ES-I3 (cell line): ENCODE measurements around the gene LCN6.
"Not testable (repeated sequence)": the region's sequence is repeated elsewhere in the genome, so short reads cannot be mapped to it uniquely, and the experiment has no call there.

Experiments used
- H3K36me3 ChIP-seq: 2 replicates; pipeline ENCODE4 v1.6.1; 2013; ENCODE audit warnings: mild to moderate bottlenecking, low read length, control low read depth, moderate library complexity; ENCODE audit not compliant: insufficient read depth
- H3K4me1 ChIP-seq: 2 replicates; pipeline ENCODE4 v1.6.1; 2013; ENCODE audit warnings: mild to moderate bottlenecking, control low read depth, low read length; ENCODE audit not compliant: insufficient read depth
- H3K9ac ChIP-seq: 2 replicates; pipeline ENCODE4 v1.6.1; 2013; ENCODE audit warnings: low read depth, mild to moderate bottlenecking, low read length, moderate library complexity
- H3K9me3 ChIP-seq: 2 replicates; pipeline ENCODE4 v1.6.1; 2013; ENCODE audit warnings: mild to moderate bottlenecking, low read length, moderate library complexity; ENCODE audit not compliant: control insufficient read depth, insufficient read depth

Gene LCN6

DNA sequence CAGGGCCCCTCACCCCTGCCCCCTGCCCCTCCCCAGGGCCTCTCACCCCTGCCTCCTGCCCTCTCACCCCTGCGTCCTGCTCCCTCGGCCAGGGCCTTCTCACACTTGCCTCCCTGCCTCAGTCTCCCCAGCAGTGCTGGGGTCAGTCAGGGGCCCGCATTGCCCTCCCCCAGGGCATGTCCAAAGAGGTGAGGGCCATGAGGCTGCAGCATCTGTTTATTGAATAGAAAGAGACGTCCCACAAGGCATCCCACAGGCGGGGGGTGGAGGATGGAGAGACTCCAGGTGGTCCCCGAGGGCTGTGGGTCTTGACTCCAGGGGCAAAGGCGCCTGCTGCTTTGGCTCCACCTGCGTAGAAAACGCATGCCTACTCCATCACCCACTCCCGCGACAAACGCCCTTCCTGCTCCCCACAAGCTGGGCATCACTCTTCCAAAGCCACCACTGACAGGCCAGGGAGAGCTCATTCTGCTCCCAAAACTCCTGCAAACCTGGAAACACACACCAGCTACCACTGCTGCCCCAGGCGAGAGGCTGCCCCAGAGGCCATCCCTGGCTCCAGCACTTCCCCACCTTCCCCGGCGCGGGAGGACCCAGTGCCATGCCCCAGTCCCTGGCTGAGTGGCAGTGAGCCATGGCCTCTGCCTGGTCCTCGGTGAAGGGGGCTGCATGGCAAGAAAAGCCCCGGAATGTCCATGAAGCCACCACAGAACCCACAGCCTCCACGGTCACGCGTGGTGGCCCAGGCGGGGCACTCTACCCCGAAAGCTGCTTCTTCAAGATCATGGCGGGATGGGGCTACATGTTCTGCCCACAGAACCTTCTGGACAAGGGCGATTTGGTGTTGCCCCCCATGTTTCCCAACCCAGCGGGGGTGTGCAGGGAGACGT, 11.4 kb upstream of the LCN6 start:
- no peaks in the 10 kb centered on the region for H3K9me3 ChIP-seq
- H3K4me1 ChIP-seq = peaks cover 15% of the 10 kb centered on the region; the same call in 1 of the 2 replicates
- H3K36me3 ChIP-seq = no peaks in the 10 kb centered on the region
- no peak overlapping the region for H3K9ac ChIP-seq

DNA sequence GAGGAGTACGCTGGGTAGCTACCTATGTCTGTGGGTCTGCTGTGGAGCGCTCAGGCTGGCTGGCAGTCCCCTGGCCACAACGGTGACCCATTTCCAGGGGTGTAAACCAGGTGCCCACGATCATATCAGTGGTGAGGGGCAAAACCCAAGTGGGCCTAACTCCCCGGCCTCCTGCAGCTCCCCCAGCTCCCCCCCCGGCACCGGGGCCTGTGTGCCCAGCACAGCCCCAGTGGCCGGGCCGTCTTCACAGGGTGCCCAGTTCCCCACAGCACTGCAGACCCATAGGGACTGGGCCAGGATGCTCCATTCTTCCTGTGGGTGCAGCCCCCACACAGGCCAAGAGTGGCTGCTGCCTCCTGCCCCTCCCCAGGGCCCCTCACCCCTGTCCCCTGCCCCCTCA, 10.7 kb upstream of the LCN6 start:
- Histone ChIP-seq H3K36me3 (no peaks in the 10 kb centered on the region), H3K9ac (no peak overlapping the region), H3K9me3 (no peaks in the 10 kb centered on the region), H3K4me1 (peaks cover 12% of the 10 kb centered on the region; the same call in 1 of the 2 replicates)

DNA sequence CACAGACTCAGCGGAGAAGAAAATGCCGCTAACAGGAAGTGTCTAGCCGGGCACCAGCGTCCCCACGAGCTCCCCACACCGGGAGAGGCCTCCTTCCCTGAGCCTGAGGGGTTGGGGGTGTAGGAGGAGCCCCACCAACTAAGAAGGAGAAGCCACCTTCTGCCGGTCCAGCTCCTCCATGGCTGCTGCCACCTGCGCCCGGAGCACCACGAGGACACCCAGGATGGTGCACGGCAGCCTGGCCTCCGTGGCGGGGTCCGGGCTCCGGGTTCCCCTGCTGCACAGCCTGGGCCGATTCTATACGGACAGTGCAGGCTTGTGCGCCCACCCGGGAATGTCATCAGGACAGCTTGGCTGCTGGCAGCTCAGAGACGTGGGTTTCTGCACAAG, 9.4 kb upstream of the LCN6 start:
- H3K9me3 ChIP-seq = no peaks in the 10 kb centered on the region
- H3K9ac ChIP-seq = no peak overlapping the region
- no peaks in the 10 kb centered on the region for H3K36me3 ChIP-seq
- H3K4me1 ChIP-seq = peaks cover 6% of the 10 kb centered on the region; the same call in 1 of the 2 replicates

DNA sequence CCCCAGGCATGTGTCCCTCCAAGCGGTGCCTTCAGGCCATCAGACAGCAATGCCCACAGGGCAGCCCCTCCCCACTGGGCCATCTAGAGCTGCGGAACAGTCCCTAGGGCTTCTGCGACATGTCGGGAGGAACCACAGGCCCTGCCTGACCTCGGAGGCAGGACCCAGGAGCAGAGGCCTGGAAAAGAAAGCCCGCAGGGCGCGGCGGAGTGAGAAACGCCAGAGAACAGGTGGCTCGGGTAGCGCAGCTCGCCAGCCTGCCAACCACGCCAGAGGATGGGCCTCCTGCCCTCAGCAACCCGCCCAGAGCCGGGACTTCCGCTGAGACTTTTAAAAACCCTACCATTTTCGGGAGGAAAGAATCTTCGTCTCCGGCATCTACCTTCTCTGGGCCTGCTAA, 9.0 kb upstream of the LCN6 start:
- Histone ChIP-seq H3K4me1 (peaks cover 6% of the 10 kb centered on the region; the same call in 1 of the 2 replicates), H3K36me3 (no peaks in the 10 kb centered on the region), H3K9me3 (no peaks in the 10 kb centered on the region), H3K9ac (no peak overlapping the region)

DNA sequence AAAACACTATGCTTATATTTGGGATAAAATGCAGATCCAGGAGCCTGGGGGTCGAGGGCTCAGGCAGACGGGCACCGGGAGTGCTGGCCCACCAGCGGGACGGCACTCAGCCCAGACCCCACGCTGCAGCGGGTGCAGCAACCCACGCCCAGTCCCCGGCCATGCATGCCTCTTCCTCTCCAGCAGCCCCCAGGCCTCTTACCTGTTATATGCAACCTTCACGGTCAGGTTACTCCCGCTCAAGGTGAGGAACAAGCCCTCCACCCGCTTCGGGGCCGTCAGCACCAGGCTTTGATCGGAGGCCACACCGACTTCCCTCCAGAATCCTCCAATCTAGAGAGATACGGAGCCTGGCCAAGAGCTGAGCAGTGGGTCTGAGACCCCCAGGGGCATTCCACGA, 8.5 kb upstream of the LCN6 start:
- no peaks in the 10 kb centered on the region for H3K36me3 ChIP-seq
- no peaks in the 10 kb centered on the region; the same call in 1 of the 2 replicates for H3K9me3 ChIP-seq
- H3K4me1 ChIP-seq = peaks cover 6% of the 10 kb centered on the region; the same call in 1 of the 2 replicates
- no peak overlapping the region for H3K9ac ChIP-seq

DNA sequence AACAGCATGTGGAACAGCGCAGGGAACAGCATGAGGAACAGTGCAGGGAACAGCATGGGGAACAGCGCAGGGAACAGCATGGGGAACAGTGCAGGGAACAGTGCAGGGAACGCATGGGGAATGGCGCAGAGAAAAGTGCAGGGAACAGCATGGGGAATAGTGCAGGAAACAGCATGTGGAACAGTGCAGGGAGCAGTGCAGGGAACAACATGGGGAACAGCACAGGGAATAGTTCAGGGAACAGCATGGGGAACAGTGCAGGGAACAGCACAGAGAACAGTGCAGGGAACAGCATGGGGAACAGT, 7.8 kb upstream of the LCN6 start:
- Histone ChIP-seq H3K9me3 (peaks cover 3% of the 10 kb centered on the region; the same call in 1 of the 2 replicates), H3K9ac (no peak overlapping the region), H3K4me1 (peaks cover 4% of the 10 kb centered on the region; the same call in 1 of the 2 replicates), H3K36me3 (no peaks in the 10 kb centered on the region)

DNA sequence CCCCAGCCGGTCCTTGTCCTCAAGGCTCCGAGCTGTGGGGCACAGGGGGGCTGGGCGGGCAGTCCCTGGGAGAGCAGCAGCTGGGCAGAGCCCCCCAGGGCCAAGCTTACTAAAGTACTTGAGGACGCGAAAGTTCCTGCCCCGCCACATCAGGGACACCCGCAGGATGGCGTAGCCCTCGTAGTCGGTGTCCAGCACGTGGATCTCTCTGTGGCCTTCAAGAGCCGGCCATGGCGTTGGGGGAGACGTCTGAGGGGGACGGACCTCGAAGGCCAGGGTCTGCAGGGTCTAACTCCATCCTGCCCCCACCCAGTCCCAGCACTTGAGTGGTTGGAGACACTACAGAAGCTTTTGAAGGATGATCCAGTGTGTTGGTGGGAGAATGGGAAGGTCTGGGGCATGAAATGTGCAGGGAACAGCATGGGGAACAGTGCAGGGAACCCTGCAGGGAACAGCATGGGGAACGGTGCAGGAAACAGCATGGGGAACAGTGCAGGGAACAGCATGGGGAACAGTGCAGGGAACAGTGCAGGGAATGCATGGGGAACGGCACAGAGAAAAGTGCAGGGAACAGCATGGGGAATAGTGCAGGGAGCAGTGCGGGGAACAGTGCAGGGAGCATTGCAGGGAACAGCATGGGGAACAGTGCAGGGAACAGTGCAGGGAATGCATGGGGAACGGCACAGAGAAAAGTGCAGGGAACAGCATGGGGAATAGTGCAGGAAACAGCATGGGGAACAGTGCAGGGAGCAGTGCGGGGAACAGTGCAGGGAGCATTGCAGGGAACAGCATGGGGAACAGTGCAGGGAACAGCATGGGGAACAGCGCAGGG, 7.2 kb upstream of the LCN6 start:
- not testable (repeated sequence) for H3K4me1 ChIP-seq, H3K9ac ChIP-seq, H3K36me3 ChIP-seq, H3K9me3 ChIP-seq

DNA sequence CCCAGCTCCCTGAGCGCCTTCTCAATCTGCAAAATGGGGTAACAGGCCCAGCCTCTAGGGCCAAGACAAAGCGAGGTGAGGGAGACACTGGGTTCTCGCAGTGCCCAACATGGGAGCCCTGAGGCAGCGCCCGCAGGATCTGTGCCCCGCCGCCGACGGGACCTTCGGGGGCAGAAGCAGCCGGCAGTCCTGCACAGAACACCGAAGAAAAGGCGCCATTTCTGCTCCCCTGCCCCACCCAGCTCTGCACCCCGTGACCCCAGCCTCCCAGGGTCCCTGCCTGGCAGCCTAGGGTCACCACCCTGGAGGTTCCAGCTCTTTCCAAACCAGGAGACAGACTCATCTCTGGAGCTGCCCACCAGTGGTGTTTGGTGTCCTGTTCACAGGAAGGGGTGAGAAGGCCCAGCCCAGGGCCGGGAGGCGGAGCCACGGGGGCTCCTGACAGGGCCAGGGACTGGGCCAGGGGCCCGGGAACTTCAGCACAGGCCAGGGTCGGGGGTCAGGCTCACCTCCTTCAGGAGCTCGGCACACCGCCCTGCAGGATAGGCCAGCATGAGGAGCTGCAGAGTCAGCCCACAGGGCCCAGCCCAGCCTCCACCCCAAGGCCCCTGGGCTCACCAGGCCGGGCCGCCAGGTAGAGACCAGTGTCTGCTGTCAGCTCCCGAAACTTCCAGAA, 6.4 kb upstream of the LCN6 start:
- Histone ChIP-seq H3K36me3 (no peaks in the 10 kb centered on the region), H3K9me3 (peaks cover 3% of the 10 kb centered on the region; the same call in 1 of the 2 replicates), H3K9ac (no peak overlapping the region), H3K4me1 (no peaks in the 10 kb centered on the region)

DNA sequence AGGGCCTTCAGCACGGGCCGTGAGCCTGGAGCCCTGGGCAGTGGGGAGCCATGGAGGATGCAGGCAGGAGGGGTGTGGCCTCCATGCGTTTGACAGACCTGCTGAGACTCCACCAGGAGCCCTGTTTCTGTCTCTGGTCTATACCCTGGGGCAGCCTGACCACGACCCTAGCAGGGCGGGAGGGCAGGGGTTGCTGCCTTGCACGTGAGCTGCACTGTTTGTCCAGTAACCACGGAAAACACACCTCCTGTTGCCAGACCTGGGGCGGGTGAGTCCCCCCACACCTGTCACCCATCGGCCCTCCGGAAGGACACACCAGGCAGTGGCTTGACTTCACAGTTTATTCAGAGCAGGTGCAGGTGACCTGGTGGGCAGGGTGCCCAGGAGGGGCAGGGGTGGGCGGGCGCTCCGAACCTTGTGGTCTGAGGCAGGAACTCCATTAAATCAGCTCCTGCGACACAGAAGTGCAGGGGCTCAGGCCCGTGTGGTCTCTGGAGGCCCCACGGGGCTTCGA, 5.8 kb upstream of the LCN6 start:
- no peak overlapping the region for H3K9ac ChIP-seq
- H3K36me3 ChIP-seq = no peaks in the 10 kb centered on the region
- H3K4me1 ChIP-seq = no peaks in the 10 kb centered on the region
- H3K9me3 ChIP-seq = peaks cover 3% of the 10 kb centered on the region; the same call in 1 of the 2 replicates

DNA sequence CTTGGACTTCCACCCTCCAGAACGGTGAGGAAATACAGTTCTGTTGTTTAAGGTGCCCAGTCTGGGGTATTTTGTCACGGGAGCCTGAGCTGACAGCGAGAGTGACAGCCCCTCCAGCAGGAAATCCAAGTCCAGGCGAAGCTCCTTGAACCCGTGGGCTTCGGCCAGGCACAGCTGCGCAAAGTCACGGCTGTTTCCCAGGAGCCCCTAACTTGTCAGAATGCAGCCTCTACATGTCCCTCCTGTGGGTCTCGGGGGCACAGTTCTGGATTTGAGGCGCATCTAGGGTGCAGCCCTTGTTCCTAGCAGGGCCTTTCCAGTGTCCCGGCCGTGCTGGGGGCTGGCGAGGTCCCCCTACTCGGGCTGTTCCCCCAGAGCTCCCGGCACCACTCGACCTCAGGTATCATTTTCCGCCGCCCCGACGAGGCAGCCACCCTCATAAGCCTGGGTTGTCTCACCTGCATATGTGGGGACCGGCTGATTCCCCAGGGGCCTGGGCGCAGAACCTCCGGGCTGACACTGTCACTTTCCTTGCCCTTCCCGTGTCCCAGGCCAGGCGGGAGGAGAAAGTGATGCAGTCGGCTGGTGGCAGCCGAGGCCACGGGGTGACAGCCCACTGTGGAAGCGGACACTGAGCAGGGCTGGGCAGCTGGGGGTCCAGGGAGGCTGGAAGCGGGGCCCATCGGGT, 5.2 kb upstream of the LCN6 start:
- H3K9ac ChIP-seq = no peak overlapping the region
- H3K36me3 ChIP-seq = no peaks in the 10 kb centered on the region
- H3K4me1 ChIP-seq = no peaks in the 10 kb centered on the region
- peaks cover 3% of the 10 kb centered on the region; the same call in 1 of the 2 replicates for H3K9me3 ChIP-seq

DNA sequence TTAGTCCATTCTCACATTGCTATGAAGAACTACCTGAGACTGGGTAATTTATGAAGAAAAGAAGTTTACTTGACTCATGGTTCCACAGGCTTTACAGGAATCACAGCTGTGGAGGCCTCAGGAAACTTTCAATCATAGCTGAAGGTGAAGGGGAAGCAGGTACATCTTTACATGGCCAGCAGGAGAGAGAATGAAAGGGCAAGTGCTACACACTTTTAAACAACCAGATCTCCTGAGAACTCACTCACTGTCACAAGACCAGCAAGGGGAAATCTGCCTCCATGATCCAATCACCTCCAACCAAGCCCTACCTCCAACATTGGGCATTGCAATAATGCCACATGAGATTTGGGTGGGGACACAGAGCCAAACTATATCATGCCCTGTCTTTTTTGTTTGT, 3.5 kb upstream of the LCN6 start:
- H3K4me1 ChIP-seq = no peaks in the 10 kb centered on the region
- peaks cover 3% of the 10 kb centered on the region; the same call in 1 of the 2 replicates for H3K9me3 ChIP-seq
- H3K36me3 ChIP-seq = no peaks in the 10 kb centered on the region
- H3K9ac ChIP-seq = no peak overlapping the region

DNA sequence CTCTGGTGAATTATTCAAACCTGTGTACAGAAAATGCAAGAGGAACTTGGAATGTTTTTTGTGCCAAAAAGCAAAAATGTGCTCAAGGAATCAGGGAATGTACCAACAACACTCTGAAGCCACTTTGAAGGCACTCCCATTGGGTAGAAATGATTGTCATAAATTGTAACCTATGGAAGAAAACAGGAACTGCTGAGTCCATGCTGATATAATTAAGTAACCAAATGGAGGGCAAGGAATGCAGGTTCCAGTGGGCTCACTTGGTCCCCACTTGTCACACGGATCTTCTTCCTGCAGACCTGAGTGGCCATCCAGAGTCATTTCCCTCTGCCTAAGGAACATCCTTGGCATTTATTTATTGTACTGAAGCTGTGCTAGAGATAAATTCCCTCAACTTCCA, 2.9 kb upstream of the LCN6 start:
- Histone ChIP-seq H3K9me3 (peaks cover 3% of the 10 kb centered on the region; the same call in 1 of the 2 replicates), H3K36me3 (no peaks in the 10 kb centered on the region), H3K4me1 (no peaks in the 10 kb centered on the region), H3K9ac (no peak overlapping the region)

DNA sequence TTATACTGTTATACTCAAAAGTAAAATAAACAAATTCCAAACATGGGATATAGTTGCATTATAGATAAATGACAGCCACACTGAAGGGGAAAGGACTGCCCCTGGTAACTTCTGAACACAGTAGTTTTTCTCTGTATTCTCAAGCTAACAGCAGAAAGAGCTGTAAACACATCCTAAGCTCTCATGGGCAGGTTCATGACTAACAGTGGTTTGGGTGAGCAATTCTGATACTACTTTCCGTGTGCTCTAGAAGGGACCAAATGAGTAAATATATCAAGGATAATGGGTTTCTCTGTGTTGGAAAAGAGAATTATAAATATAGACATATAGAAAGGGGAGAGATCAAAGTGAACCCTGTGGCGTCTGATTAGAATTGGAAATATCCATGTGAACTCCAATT, 2.2 kb upstream of the LCN6 start:
- no peak overlapping the region for H3K9ac ChIP-seq
- peaks cover 3% of the 10 kb centered on the region; the same call in 1 of the 2 replicates for H3K9me3 ChIP-seq

More for the DNA sequence above, 2.2 kb upstream of the LCN6 start:
- Histone ChIP-seq H3K36me3 (no peaks in the 10 kb centered on the region), H3K4me1 (no peaks in the 10 kb centered on the region)
